IPS-18a (cell line): ENCODE results near the gene DCTD.

Experiments
- H3K27ac ChIP-seq: one replicate; pipeline ENCODE4 v1.5.1; 2013; ENCODE audit warnings: low read length
- H3K27me3 ChIP-seq: one replicate; pipeline ENCODE4 v1.6.1; 2013; ENCODE audit warnings: mild to moderate bottlenecking, low read length; ENCODE audit not compliant: control insufficient read depth, insufficient read depth
- H3K36me3 ChIP-seq: one replicate; pipeline ENCODE4 v1.6.1; 2013; ENCODE audit warnings: low read depth, low read length; ENCODE audit not compliant: control insufficient read depth
- H3K4me1 ChIP-seq: one replicate; pipeline ENCODE4 v1.6.1; 2013; ENCODE audit warnings: low read depth, low read length; ENCODE audit not compliant: control insufficient read depth
- H3K4me3 ChIP-seq: one replicate; pipeline ENCODE4 v1.5.1; 2013; ENCODE audit warnings: low read length
- H3K9ac ChIP-seq: one replicate; pipeline ENCODE4 v1.6.1; 2013; ENCODE audit warnings: mild to moderate bottlenecking, low read length, moderate library complexity
- H3K9me3 ChIP-seq: one replicate; pipeline ENCODE4 v1.6.1; 2013; ENCODE audit warnings: low read depth, low read length; ENCODE audit not compliant: control insufficient read depth

The DCTD gene

GRCh38 chr4:182846036-182846435 lies 71.2 kb downstream of the DCTD start:
- no peak overlapping the region for H3K27ac ChIP-seq
- no peak overlapping the region for H3K9ac ChIP-seq
- no peaks in the 10 kb centered on the region for H3K9me3 ChIP-seq
- H3K4me3 ChIP-seq: no peak overlapping the region
- H3K4me1 ChIP-seq: no peaks in the 10 kb centered on the region
- H3K27me3 ChIP-seq: no peaks in the 10 kb centered on the region
- H3K36me3 ChIP-seq: no peaks in the 10 kb centered on the region

GRCh38 chr4:182845618-182846017 lies 71.6 kb downstream of the DCTD start:
- H3K4me3 ChIP-seq: no peak overlapping the region
- no peaks in the 10 kb centered on the region for H3K4me1 ChIP-seq
- no peak overlapping the region for H3K9ac ChIP-seq
- H3K27ac ChIP-seq: no peak overlapping the region
- no peaks in the 10 kb centered on the region for H3K27me3 ChIP-seq
- H3K36me3 ChIP-seq: no peaks in the 10 kb centered on the region
- no peaks in the 10 kb centered on the region for H3K9me3 ChIP-seq

DNA sequence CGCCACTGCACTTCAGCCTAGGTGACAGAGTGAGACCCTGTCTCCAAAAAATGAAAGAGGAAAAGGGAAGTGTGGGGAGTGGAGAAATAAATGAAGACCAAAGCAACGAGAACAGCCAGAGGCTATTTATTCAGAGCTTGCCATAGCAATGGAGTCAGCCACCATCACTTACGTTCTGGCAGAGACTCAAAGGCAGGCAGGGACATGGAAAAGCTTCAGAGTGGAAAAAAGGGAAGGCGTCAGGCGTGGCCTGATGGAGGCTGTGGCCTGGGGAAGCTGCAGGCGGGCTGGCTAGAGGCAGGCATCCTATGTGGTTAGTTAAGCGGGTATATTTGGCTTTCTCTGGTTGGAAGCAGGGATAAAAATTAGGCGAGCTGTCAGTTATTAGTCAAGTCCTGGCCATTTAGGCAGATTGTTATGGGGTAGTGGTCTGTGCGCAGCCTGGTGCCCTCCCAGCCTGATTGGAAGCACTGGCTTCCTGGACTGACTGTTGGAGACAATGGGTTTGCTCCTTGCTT lies 73.3 kb downstream of the DCTD start:
- no peaks in the 10 kb centered on the region for H3K36me3 ChIP-seq
- no peak overlapping the region for H3K4me3 ChIP-seq
- no peaks in the 10 kb centered on the region for H3K4me1 ChIP-seq
- no peaks in the 10 kb centered on the region for H3K27me3 ChIP-seq
- no peaks in the 10 kb centered on the region for H3K9me3 ChIP-seq
- no peak overlapping the region for H3K9ac ChIP-seq
- no peak overlapping the region for H3K27ac ChIP-seq

- no peak overlapping the region for H3K4me3 ChIP-seq
- no peak overlapping the region for H3K9ac ChIP-seq
Observed at GRCh38 chr4:182842759-182843390, 74.3 kb downstream of the DCTD start.

DNA sequence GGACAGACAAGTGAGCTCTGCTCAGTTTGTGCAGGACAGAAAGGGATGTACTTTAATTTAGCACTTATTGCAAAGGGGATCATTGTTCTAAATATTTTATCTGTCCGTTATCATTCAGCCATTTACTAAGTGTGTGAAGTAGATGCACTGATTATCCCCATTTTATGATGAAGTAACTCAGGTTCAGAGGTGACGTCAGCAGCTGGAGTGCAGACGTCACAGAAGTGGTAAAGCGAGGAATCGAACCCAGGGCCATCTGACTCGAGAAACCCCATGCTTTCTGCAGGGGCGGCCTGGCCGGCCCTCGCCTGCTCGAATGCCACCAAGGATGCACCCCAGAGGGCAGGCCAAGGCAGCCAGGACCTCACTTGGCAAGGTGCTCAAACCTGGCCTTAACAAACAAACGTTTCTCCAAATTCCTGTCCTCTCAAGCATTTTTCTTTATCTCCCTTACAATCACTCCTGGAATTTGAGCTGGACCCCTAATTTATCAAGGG lies 75.0 kb downstream of the DCTD start:
- no peaks in the 10 kb centered on the region for H3K36me3 ChIP-seq
- no peaks in the 10 kb centered on the region for H3K4me1 ChIP-seq
- no peaks in the 10 kb centered on the region for H3K27me3 ChIP-seq
- no peak overlapping the region for H3K9ac ChIP-seq
- H3K27ac ChIP-seq: no peak overlapping the region
- H3K4me3 ChIP-seq: no peak overlapping the region
- no peaks in the 10 kb centered on the region for H3K9me3 ChIP-seq

More at GRCh38 chr4:182842759-182843390, 74.3 kb downstream of the DCTD start:
- H3K27ac ChIP-seq: no peak overlapping the region
- no peaks in the 10 kb centered on the region for H3K36me3 ChIP-seq
- H3K9me3 ChIP-seq: no peaks in the 10 kb centered on the region
- no peaks in the 10 kb centered on the region for H3K4me1 ChIP-seq
- no peaks in the 10 kb centered on the region for H3K27me3 ChIP-seq

DNA sequence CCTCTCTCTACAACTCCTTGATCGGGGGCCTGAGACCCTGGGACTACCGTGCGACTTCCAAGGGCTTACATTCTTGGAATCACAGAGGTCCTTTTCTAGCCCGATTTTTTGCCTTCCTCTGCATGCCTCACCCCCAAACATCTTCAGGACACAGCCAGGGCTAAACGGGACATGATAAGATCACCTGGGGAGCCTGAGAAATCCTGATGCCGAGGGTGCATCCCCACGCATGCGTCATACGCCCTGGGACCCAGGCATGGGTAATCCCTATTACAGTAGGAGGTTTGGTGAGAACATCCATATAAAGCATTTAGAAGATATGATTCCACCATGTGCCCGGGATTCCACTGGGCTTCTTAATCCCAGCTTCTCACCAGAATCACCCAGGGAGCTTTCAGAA lies 77.1 kb downstream of the DCTD start:
- Histone ChIP-seq H3K36me3 (no peaks in the 10 kb centered on the region), H3K4me3 (no peak overlapping the region), H3K27ac (no peak overlapping the region), H3K4me1 (no peaks in the 10 kb centered on the region), H3K9ac (no peak overlapping the region), H3K9me3 (no peaks in the 10 kb centered on the region), H3K27me3 (no peaks in the 10 kb centered on the region)
